ENCODE results near the gene EBP.

Gene EBP

GRCh38 chrX:48521353-48522243 is at the start of gene EBP:
TSS of gene EBP (plus strand) at chrX:48521808. CDS start at chrX:48523772, 1,964 bp downstream.
- peak; percentile 96 for DNase-seq (ENCODE audit: low read depth)
- TF ChIP-seq MAX (IDR thresholded peaks at IDR 0.05; ENCODE audit: low read depth, low read length) (peak; percentile 60), MYC (IDR thresholded peaks at IDR 0.05; ENCODE audit: low read depth, low read length) (no peak), POLR2A (IDR thresholded peaks at IDR 0.05; ENCODE audit: extremely low read depth, insufficient read length) (peak; percentile 60)
- H3K4me3 ChIP-seq (ENCODE audit: low read depth, low read length) = peak within 1 kb of the TSS; percentile 95

GRCh38 chrX:48472225-48472624 is 49.4 kb upstream of the EBP start:
- TF ChIP-seq CTCF (IDR thresholded peaks at IDR 0.05; ENCODE audit: low read depth, low read length) (no peak), MYC (IDR thresholded peaks at IDR 0.05; ENCODE audit: low read depth, low read length) (no peak), POLR2A (IDR thresholded peaks at IDR 0.05; ENCODE audit: extremely low read depth, insufficient read length) (no peak), MAX (IDR thresholded peaks at IDR 0.05; ENCODE audit: low read depth, low read length) (no peak)
- H3K4me3 ChIP-seq (ENCODE audit: low read depth, low read length) = no peak overlapping the region
- DNase-seq (ENCODE audit: low read depth) = no peak

- DNase-seq (ENCODE audit: low read depth) = no peak
- TF ChIP-seq CTCF (IDR thresholded peaks at IDR 0.05; ENCODE audit: low read depth, low read length) (no peak), POLR2A (IDR thresholded peaks at IDR 0.05; ENCODE audit: extremely low read depth, insufficient read length) (no peak), MAX (IDR thresholded peaks at IDR 0.05; ENCODE audit: low read depth, low read length) (no peak), MYC (IDR thresholded peaks at IDR 0.05; ENCODE audit: low read depth, low read length) (no peak)
- no peak overlapping the region for H3K4me3 ChIP-seq (ENCODE audit: low read depth, low read length)
These were observed 48.5 kb upstream of the EBP start for GRCh38 chrX:48472851-48473703.

- TF ChIP-seq MYC (IDR thresholded peaks at IDR 0.05; ENCODE audit: low read depth, low read length) (no peak), POLR2A (IDR thresholded peaks at IDR 0.05; ENCODE audit: extremely low read depth, insufficient read length) (no peak), MAX (IDR thresholded peaks at IDR 0.05; ENCODE audit: low read depth, low read length) (no peak), CTCF (IDR thresholded peaks at IDR 0.05; ENCODE audit: low read depth, low read length) (no peak)
- no peak overlapping the region for H3K4me3 ChIP-seq (ENCODE audit: low read depth, low read length)
These were observed 48.0 kb upstream of the EBP start for GRCh38 chrX:48473704-48473990.

GRCh38 chrX:48474127-48474526 is 47.5 kb upstream of the EBP start:
- no peak overlapping the region for H3K4me3 ChIP-seq (ENCODE audit: low read depth, low read length)
- peak; percentile 69 for DNase-seq (ENCODE audit: low read depth)

More at GRCh38 chrX:48473704-48473990, 48.0 kb upstream of the EBP start:
- DNase-seq (ENCODE audit: low read depth) = no peak

More at GRCh38 chrX:48474127-48474526, 47.5 kb upstream of the EBP start:
- TF ChIP-seq CTCF (IDR thresholded peaks at IDR 0.05; ENCODE audit: low read depth, low read length) (peak; percentile 36), MYC (IDR thresholded peaks at IDR 0.05; ENCODE audit: low read depth, low read length) (no peak)

All from NB4 (cell line).